K562 (cell line): ENCODE data around the gene TMPO. TPM values are rescaled to one million over a fixed set of nuclear protein-coding genes. Genes with fewer than 3 reads are reported as not detected.
A peak's percentile ranks its signal among the peaks of the same experiment; 100 is the strongest.

Experiments
- CBFA2T3 ChIP-seq: fragments of 450-650 bp; IDR thresholded peaks from 2 replicates; pipeline ENCODE4 v1.6.1; 2017
- CCNT2 ChIP-seq: IDR thresholded peaks from 2 replicates; pipeline ENCODE4 v1.6.1; 2011; ENCODE audit warnings: borderline replicate concordance, low read depth, mild to moderate bottlenecking, moderate library complexity, mixed read lengths, low read length; ENCODE audit not compliant: insufficient read length; ENCODE audit errors: extremely low read depth
- CSDE1 ChIP-seq, 2 experiments: fragments of 450-650 bp; IDR thresholded peaks; 2 replicates each; pipeline ENCODE4 v1.6.1; 2016; ENCODE audit warnings: mild to moderate bottlenecking in 1 of 2
- CUX1 ChIP-seq: fragments of 200-800 bp; sonication (Bioruptor generic); IDR thresholded peaks from 2 replicates; pipeline ENCODE4 v1.6.1; 2016; ENCODE audit warnings: missing genetic modification characterization, missing compliant biosample characterization
- DEAF1 ChIP-seq: fragments of 450-650 bp; formaldehyde crosslinking; IDR thresholded peaks from 2 replicates; pipeline ENCODE4 v1.4.0; 2020; ENCODE audit warnings: mild to moderate bottlenecking, moderate library complexity
- MYC ChIP-seq, 2 experiments: fragments of 250-450 bp in 1 of 2; sonication (Bioruptor Pico) in 1 of 2; IDR thresholded peaks; 2 replicates each; pipeline versions ENCODE4 v1.5.1 to v1.6.1; 2012 to 2021; ENCODE audit warnings: low read depth in 2 of 2, borderline replicate concordance in 1 of 2, improper control_type of control experiment in 1 of 2, low read length in 1 of 2, mild to moderate bottlenecking in 1 of 2, moderate library complexity in 1 of 2
- NCOA2 ChIP-seq, 2 experiments: fragments of 450-650 bp; IDR thresholded peaks; 2 replicates each; pipeline ENCODE4 v1.6.1; 2018; ENCODE audit warnings: mild to moderate bottlenecking in 2 of 2, moderate library complexity in 1 of 2; ENCODE audit not compliant: partially characterized antibody in 2 of 2
- NELFE ChIP-seq: IDR thresholded peaks from 2 replicates; pipeline ENCODE4 v1.6.1; 2011; ENCODE audit warnings: mild to moderate bottlenecking; ENCODE audit not compliant: insufficient read depth, insufficient read length
- SIN3A ChIP-seq, 2 experiments: fragments of 150-350 bp in 1 of 2; IDR thresholded peaks; 2 replicates each; pipeline ENCODE4 v1.6.1; 2011 to 2016; ENCODE audit warnings: borderline replicate concordance in 2 of 2, low read depth in 2 of 2, low read length in 2 of 2, mild to moderate bottlenecking in 2 of 2, moderate library complexity in 2 of 2; ENCODE audit not compliant: control insufficient read depth in 1 of 2
- TOE1 ChIP-seq, 2 experiments: fragments of 450-650 bp in 1 of 2; sonication (generic) in 1 of 2; formaldehyde crosslinking in 1 of 2; IDR thresholded peaks; 2 replicates each; pipeline versions ENCODE4 v1.7.1 to v1.8.0; 2016 to 2022; ENCODE audit warnings: borderline replicate concordance in 2 of 2, mild to moderate bottlenecking in 2 of 2, antibody characterized with exemption in 1 of 2, inconsistent platforms in 1 of 2, low read depth in 1 of 2, missing genetic modification reagents in 1 of 2, moderate library complexity in 1 of 2
- ZNF121 ChIP-seq: sonication (generic); formaldehyde crosslinking; conservative IDR thresholded peaks from 2 replicates; pipeline ENCODE4 v1.8.0; 2022; ENCODE audit warnings: missing genetic modification reagents
- ZNF232 ChIP-seq: sonication (generic); formaldehyde crosslinking; IDR thresholded peaks from 2 replicates; pipeline ENCODE4 v1.8.0; 2022; ENCODE audit warnings: mild to moderate bottlenecking, missing genetic modification reagents
- ZNF280B ChIP-seq: fragments of 250-450 bp; sonication (Bioruptor Pico); IDR thresholded peaks from 2 replicates; pipeline ENCODE4 v1.5.1; 2021; ENCODE audit warnings: mild to moderate bottlenecking
- ZNF282 ChIP-seq: sonication (generic); formaldehyde crosslinking; IDR thresholded peaks from 2 replicates; pipeline ENCODE4 v1.8.1; 2023; ENCODE audit warnings: missing genetic modification reagents
- ZNF696 ChIP-seq: fragments of 250-450 bp; sonication (Bioruptor Pico); conservative IDR thresholded peaks from 2 replicates; pipeline ENCODE4 v1.4.0; 2020; ENCODE audit warnings: mild to moderate bottlenecking, moderate library complexity
- polyA plus RNA-seq, 8 experiments: library from polyadenylated mRNA; depleted of rRNA in 4 of 8; stranded (reverse) in 5 of 8; unstranded in 3 of 8; fragments of >200 nt; fragmentation: Nextera tagmentation in 2 of 8; fragmentation: Illumina TruSeq in 1 of 8; extraction: Ambion mirVana in 2 of 8; extraction: Trizol in 1 of 8; gene quantifications; 2 replicates each; pipeline versions ENCODE4 v1.2.1 to v1.2.3, GENCODE V29; 2011 to 2014; ENCODE audit warnings: inconsistent platforms in 1 of 8, missing spikeins in 1 of 8
- total RNA-seq, 7 experiments: library from RNA; depleted of rRNA in 6 of 7; stranded (reverse); fragments of >200 nt in 6 of 7; fragmentation: Illumina TruSeq in 2 of 7; extraction: Trizol in 2 of 7; gene quantifications; 2 replicates each; pipeline versions ENCODE4 v1.2.1 to v1.2.3, GENCODE V29; 2011 to 2021; ENCODE audit warnings: low replicate concordance in 1 of 7

The TMPO gene
- total and polyA plus RNA-seq, 9 of the 15 experiments (the other 6 are each of a cell fraction or from before 2014, with no cell fraction given) = 62.1 to 263 (median 182) TPM

- TF ChIP-seq MYC (IDR thresholded peaks at IDR 0.05; ENCODE audit: low read depth, low read length) (no peak), MYC (CRISPR knock-in tag; IDR thresholded peaks at IDR 0.05; ENCODE audit: borderline replicate concordance, low read depth) (no peak), NELFE (no peak), ZNF280B (CRISPR knock-in tag) (no peak), CCNT2 (peak; percentile 17), ZNF282 (CRISPR knock-in tag) (peak; percentile 76; the same call in 1 of the 2 replicates), ZNF121 (no peak), NCOA2 (IDR thresholded peaks at IDR 0.05; ENCODE audit: partially characterized antibody in 2 of 2) (no peak), SIN3A (IDR thresholded peaks at IDR 0.05; ENCODE audit: borderline replicate concordance in 2 of 2, control insufficient read depth in 1 of 2, low read depth in 2 of 2, low read length in 2 of 2) (peak in 1 of 2 experiments; percentile 42; a peak in 1 of 4 replicates), DEAF1 (no peak), ZNF696 (CRISPR knock-in tag) (no peak), TOE1 (IDR thresholded peaks at IDR 0.05; ENCODE audit: borderline replicate concordance) (no peak), TOE1 (CRISPR knock-in tag; IDR thresholded peaks at IDR 0.05; ENCODE audit: borderline replicate concordance, low read depth) (peak; percentile 45; the same call in 1 of the 2 replicates), ZNF232 (peak; percentile 67; the same call in 1 of the 2 replicates), CUX1 (CRISPR knock-in tag) (no peak), CBFA2T3 (no peak), CSDE1 (IDR thresholded peaks at IDR 0.05) (no peak)
These were observed 78.9 kb downstream of the TMPO start (continued) for GRCh38 chr12:98594050-98594835.
